Trophoblast cell (in vitro differentiated cells and primary cell): ENCODE results near the gene NCS1.
A peak's percentile ranks its signal among the peaks of the same experiment; 100 is the strongest.

Experiments
- DNase-seq, 2 donors: peaks; one replicate each; pipeline ENCODE4 v3.0.0-alpha.2; 2016
- H2AFZ ChIP-seq: 2 replicates; pipeline ENCODE4 v1.6.1; 2013; ENCODE audit warnings: low read length, moderate library complexity, mild to moderate bottlenecking; ENCODE audit not compliant: insufficient read depth, poor library complexity
- H2AK5ac ChIP-seq: 2 replicates; pipeline ENCODE4 v1.6.1; 2013; ENCODE audit warnings: mild to moderate bottlenecking, low read length
- H2BK120ac ChIP-seq: 2 replicates; pipeline ENCODE4 v1.6.1; 2013; ENCODE audit warnings: low read length, mild to moderate bottlenecking, moderate library complexity; ENCODE audit not compliant: insufficient read depth, poor library complexity
- H2BK12ac ChIP-seq: 2 replicates; pipeline ENCODE4 v1.6.1; 2013; ENCODE audit warnings: mild to moderate bottlenecking, low read length, moderate library complexity
- H2BK5ac ChIP-seq: 2 replicates; pipeline ENCODE4 v1.6.1; 2013; ENCODE audit warnings: low read length, low read depth, moderate library complexity, mild to moderate bottlenecking; ENCODE audit not compliant: poor library complexity
- H3K14ac ChIP-seq: 2 replicates; pipeline ENCODE4 v1.6.1; 2013; ENCODE audit warnings: mild to moderate bottlenecking, low read length
- H3K18ac ChIP-seq: 2 replicates; pipeline ENCODE4 v1.6.1; 2013; ENCODE audit warnings: mild to moderate bottlenecking, low read length
- H3K23ac ChIP-seq: 2 replicates; pipeline ENCODE4 v1.6.1; 2013; ENCODE audit warnings: low read length
- H3K27ac ChIP-seq: 2 replicates; pipeline ENCODE4 v1.5.1; 2013; ENCODE audit warnings: low read depth, mild to moderate bottlenecking, inconsistent platforms, low read length, moderate library complexity
- H3K27me3 ChIP-seq: 2 replicates; pipeline ENCODE4 v1.6.1; 2013; ENCODE audit warnings: inconsistent platforms, mild to moderate bottlenecking, low read length, moderate library complexity; ENCODE audit not compliant: insufficient read depth
- H3K36me3 ChIP-seq, 2 experiments: 1 replicate in 1 of 2; 2 replicates in 1 of 2; pipeline ENCODE4 v1.6.1; 2013; ENCODE audit warnings: low read length in 2 of 2, mild to moderate bottlenecking in 2 of 2, moderate library complexity in 1 of 2; ENCODE audit not compliant: insufficient read depth in 2 of 2, control insufficient read depth in 1 of 2
- H3K4ac ChIP-seq: 2 replicates; pipeline ENCODE4 v1.6.1; 2013; ENCODE audit warnings: low read depth, mild to moderate bottlenecking, low read length, moderate library complexity
- H3K4me1 ChIP-seq, 2 experiments: 1 replicate in 1 of 2; 2 replicates in 1 of 2; pipeline ENCODE4 v1.6.1; 2013; ENCODE audit warnings: low read length in 2 of 2, mild to moderate bottlenecking in 2 of 2, moderate library complexity in 1 of 2; ENCODE audit not compliant: insufficient read depth in 2 of 2, control insufficient read depth in 1 of 2
- H3K4me2 ChIP-seq: 2 replicates; pipeline ENCODE4 v1.6.1; 2013; ENCODE audit warnings: inconsistent platforms, mild to moderate bottlenecking, low read length, moderate library complexity
- H3K4me3 ChIP-seq: 2 replicates; pipeline ENCODE4 v1.5.1; 2013; ENCODE audit warnings: mild to moderate bottlenecking, low read depth, low read length, inconsistent platforms
- H3K79me1 ChIP-seq: one replicate; pipeline ENCODE4 v1.6.1; 2013; ENCODE audit warnings: low read length
- H3K79me2 ChIP-seq: 2 replicates; pipeline ENCODE4 v1.6.1; 2013; ENCODE audit warnings: low read length, mild to moderate bottlenecking; ENCODE audit not compliant: control insufficient read depth, insufficient read depth, poor library complexity
- H3K9ac ChIP-seq: 2 replicates; pipeline ENCODE4 v1.6.1; 2013; ENCODE audit warnings: mild to moderate bottlenecking, low read length
- H3K9me3 ChIP-seq: 2 replicates; pipeline ENCODE4 v1.6.1; 2013; ENCODE audit warnings: low read depth, mild to moderate bottlenecking, control low read depth, inconsistent platforms, low read length; ENCODE audit not compliant: insufficient read depth
- H4K12ac ChIP-seq: 2 replicates; pipeline ENCODE4 v1.6.1; 2013; ENCODE audit warnings: low read depth, mild to moderate bottlenecking, low read length, moderate library complexity
- H4K8ac ChIP-seq: 2 replicates; pipeline ENCODE4 v1.6.1; 2013; ENCODE audit warnings: low read depth, mild to moderate bottlenecking, low read length, moderate library complexity
- H4K91ac ChIP-seq: one replicate; pipeline ENCODE4 v1.6.1; 2013; ENCODE audit warnings: low read depth, mild to moderate bottlenecking, low read length, moderate library complexity
- WGBS: extraction: QIAGEN DNeasy Blood & Tissue Kit; methylation state at CpG from one replicate; pipeline ENCODE4 v1.1.7; 2013; ENCODE audit warnings: missing lambda C conversion rate; ENCODE audit not compliant: insufficient read length, insufficient coverage; ENCODE audit errors: extremely low coverage; 5-methylcytosine and 5-hydroxymethylcytosine counted together

The NCS1 gene

DNA sequence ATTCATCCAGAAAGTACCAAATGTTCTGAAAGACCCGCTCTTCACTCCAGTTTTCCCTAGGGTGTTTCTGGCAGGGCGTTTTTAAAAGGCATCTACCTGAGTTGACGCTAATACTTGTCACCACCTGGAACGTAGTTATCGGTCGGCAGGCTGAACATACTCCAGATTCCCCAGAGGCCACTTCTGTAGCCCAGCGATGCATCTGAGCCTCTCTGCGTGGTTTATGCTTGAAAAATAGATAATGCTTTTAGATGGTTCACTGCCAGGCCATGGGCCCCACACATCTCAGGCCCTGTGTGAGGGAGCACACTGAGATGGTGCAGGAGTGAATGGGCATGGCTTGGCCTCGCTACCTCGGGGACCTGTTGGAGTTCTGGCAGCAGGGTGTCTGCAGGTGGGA is 33.0 kb upstream of the NCS1 start:
- no peak overlapping the region for H4K12ac ChIP-seq
- H3K23ac ChIP-seq, result no peak overlapping the region
- H3K27me3 ChIP-seq, result no peaks in the 10 kb centered on the region
- H3K36me3 ChIP-seq, result peaks cover 2 to 6% of the 10 kb centered on the region in 2 experiments
- no peak overlapping the region for H3K14ac ChIP-seq
- H3K4ac ChIP-seq, result no peak overlapping the region
- no peak overlapping the region for H3K9ac ChIP-seq
- peaks cover 3% of the 10 kb centered on the region for H3K79me1 ChIP-seq
- no peak overlapping the region for H3K18ac ChIP-seq
- no peak overlapping the region for H2BK120ac ChIP-seq
- H4K91ac ChIP-seq, result no peak overlapping the region
- H3K9me3 ChIP-seq, result peaks cover 4% of the 10 kb centered on the region
- H2AFZ ChIP-seq, result no peak overlapping the region
- no peak overlapping the region for H2AK5ac ChIP-seq
- peak; percentile 59 to 79 for DNase-seq
- peaks cover 21 to 37% of the 10 kb centered on the region in 2 experiments for H3K4me1 ChIP-seq
- H3K4me2 ChIP-seq, result no peak overlapping the region
- no CpG with 5 or more reads among the region's 10 CpGs for WGBS
- peak overlapping the region; percentile 5 for H2BK12ac ChIP-seq
- H3K27ac ChIP-seq, result no peak overlapping the region
- H3K4me3 ChIP-seq, result no peak overlapping the region
- H2BK5ac ChIP-seq, result no peak overlapping the region
- H4K8ac ChIP-seq, result no peak overlapping the region
- H3K79me2 ChIP-seq, result no peaks in the 10 kb centered on the region

DNA sequence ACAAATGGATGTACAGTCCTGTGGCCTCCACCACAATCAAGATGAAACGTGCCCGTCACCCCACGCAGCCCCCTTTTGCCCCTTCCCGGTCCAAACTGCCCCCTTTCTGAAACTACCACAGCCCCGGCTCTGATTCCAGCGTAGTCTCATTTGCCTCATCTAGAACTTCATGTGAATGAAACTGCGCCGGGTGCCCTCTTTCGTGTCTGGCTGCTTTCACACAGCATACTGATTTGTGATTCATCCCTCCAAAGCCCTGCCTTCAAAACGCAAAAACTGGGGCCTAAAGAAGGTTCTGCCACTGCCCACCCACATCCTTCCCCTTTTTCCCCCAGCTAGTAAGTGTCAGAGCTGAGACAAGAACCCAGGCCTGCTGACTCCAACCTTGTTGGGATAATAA is 31.5 kb upstream of the NCS1 start:
- DNase-seq, result no peak
- Histone ChIP-seq H4K91ac (no peak overlapping the region), H2BK12ac (no peak overlapping the region), H3K4me1 (peaks cover 21 to 37% of the 10 kb centered on the region in 2 experiments), H3K79me1 (peaks cover 3% of the 10 kb centered on the region), H3K23ac (no peak overlapping the region), H4K8ac (no peak overlapping the region), H2AK5ac (no peak overlapping the region), H3K9me3 (peaks cover 4% of the 10 kb centered on the region), H3K4me2 (no peak overlapping the region), H2BK120ac (no peak overlapping the region), H2BK5ac (no peak overlapping the region), H2AFZ (no peak overlapping the region), H3K18ac (no peak overlapping the region), H3K4ac (no peak overlapping the region), H3K27me3 (no peaks in the 10 kb centered on the region), H3K14ac (no peak overlapping the region), H3K4me3 (no peak overlapping the region), H3K79me2 (no peaks in the 10 kb centered on the region), H4K12ac (no peak overlapping the region), H3K27ac (no peak overlapping the region), H3K36me3 (peaks cover 1 to 2% of the 10 kb centered on the region in 2 experiments), H3K9ac (no peak overlapping the region)
- WGBS, result no CpG with 5 or more reads among the region's 10 CpGs

DNA sequence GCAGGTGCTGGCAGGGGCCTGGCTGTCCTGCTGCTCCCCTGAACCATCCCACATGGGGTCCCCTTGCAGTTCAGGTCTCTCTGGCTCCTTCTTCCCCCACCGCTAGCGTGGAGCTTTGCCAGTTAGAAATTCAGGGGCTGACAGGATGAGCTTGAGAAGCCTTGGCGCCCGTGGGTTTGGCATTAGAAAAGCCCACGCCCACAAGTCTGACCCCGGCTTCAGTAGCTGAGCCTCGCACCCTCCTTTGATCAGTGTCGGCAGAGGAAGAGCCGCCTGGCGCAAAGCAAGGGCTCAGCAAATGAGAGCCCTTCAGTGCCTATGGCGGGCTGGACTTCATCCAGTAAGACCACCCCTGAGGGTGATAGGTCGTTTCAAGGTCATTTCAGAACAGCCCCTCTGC is 30.1 kb upstream of the NCS1 start:
- no peak overlapping the region for H4K91ac ChIP-seq
- no peak overlapping the region for H3K4me3 ChIP-seq
- H3K9ac ChIP-seq, result no peak overlapping the region
- WGBS, result no CpG with 5 or more reads among the region's 12 CpGs
- H4K8ac ChIP-seq, result no peak overlapping the region
- no peak overlapping the region for H2AK5ac ChIP-seq
- H3K4me1 ChIP-seq, result peaks cover 21 to 36% of the 10 kb centered on the region in 2 experiments
- H3K14ac ChIP-seq, result no peak overlapping the region
- no peaks in the 10 kb centered on the region for H3K79me2 ChIP-seq
- no peak overlapping the region for H2AFZ ChIP-seq
- H3K27ac ChIP-seq, result no peak overlapping the region
- H4K12ac ChIP-seq, result no peak overlapping the region
- H3K4me2 ChIP-seq, result no peak overlapping the region
- H3K36me3 ChIP-seq, result no peaks in the 10 kb centered on the region
- no peak overlapping the region for H3K18ac ChIP-seq
- H2BK5ac ChIP-seq, result no peak overlapping the region
- no peak for DNase-seq
- no peak overlapping the region for H2BK120ac ChIP-seq
- peaks cover 3% of the 10 kb centered on the region for H3K79me1 ChIP-seq
- no peak overlapping the region for H3K23ac ChIP-seq
- H3K27me3 ChIP-seq, result no peaks in the 10 kb centered on the region
- H2BK12ac ChIP-seq, result no peak overlapping the region
- H3K9me3 ChIP-seq, result peaks cover 4% of the 10 kb centered on the region
- H3K4ac ChIP-seq, result no peak overlapping the region

DNA sequence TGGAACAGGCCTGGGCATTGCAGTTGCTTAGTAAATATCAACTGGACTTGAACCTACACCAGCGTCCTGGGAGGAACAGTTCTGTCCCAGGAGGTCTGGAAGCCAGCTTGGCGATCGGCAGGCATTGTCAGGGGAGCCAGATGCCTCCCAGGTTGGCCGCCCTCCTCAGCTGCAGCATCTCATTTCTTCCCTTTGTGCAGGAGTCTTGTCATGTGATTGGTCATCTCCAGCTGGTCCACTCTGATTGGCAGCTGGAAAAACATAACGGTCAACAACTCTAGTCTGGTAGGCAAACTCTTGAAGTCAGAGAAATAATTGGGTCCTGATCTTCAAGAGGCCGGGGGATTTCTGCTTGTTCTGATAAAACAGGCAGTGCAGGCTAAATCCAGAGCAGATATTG is 29.6 kb upstream of the NCS1 start:
- no peaks in the 10 kb centered on the region for H3K79me2 ChIP-seq
- H3K23ac ChIP-seq, result no peak overlapping the region
- no peak overlapping the region for H4K12ac ChIP-seq
- no CpG with 5 or more reads among the region's 6 CpGs for WGBS
- H2BK5ac ChIP-seq, result no peak overlapping the region
- no peak overlapping the region for H3K14ac ChIP-seq
- no peaks in the 10 kb centered on the region for H3K27me3 ChIP-seq
- no peaks in the 10 kb centered on the region for H3K36me3 ChIP-seq
- no peak overlapping the region for H3K4me2 ChIP-seq
- H3K4me1 ChIP-seq, result peaks cover 19 to 31% of the 10 kb centered on the region in 2 experiments
- no peak overlapping the region for H3K9ac ChIP-seq
- peak overlapping the region; percentile 40 for H4K91ac ChIP-seq
- peaks cover 4% of the 10 kb centered on the region for H3K9me3 ChIP-seq
- H3K4ac ChIP-seq, result no peak overlapping the region
- H2AK5ac ChIP-seq, result no peak overlapping the region
- no peak overlapping the region for H3K18ac ChIP-seq
- H4K8ac ChIP-seq, result no peak overlapping the region
- no peak overlapping the region for H3K27ac ChIP-seq
- H2BK12ac ChIP-seq, result no peak overlapping the region
- no peak overlapping the region for H3K4me3 ChIP-seq
- no peak overlapping the region for H2BK120ac ChIP-seq
- peaks cover 3% of the 10 kb centered on the region for H3K79me1 ChIP-seq
- H2AFZ ChIP-seq, result no peak overlapping the region
- no peak for DNase-seq
